HFFc6 (cell line): ENCODE results near the gene SETD2. TPM values are rescaled to one million over a fixed set of nuclear protein-coding genes. Genes with fewer than 3 reads are reported as not detected.
"Not testable (repeated sequence)": the region's sequence is repeated elsewhere in the genome, so short reads cannot be mapped to it uniquely, and the experiment has no call there.

ENCODE experiments used
- DNase-seq: peaks from one replicate; pipeline ENCODE4 v3.0.0-alpha.2; 2018
- H3K27ac Mint-ChIP-seq: 2 replicates; pipeline ENCODE4 v1.8.0; 2020; ENCODE audit warnings: mild to moderate bottlenecking, mixed read lengths
- H3K27me3 Mint-ChIP-seq: 2 replicates; pipeline ENCODE4 v1.8.0; 2021; ENCODE audit warnings: mild to moderate bottlenecking, moderate library complexity, mixed read lengths; ENCODE audit not compliant: insufficient read depth
- H3K36me3 Mint-ChIP-seq: 2 replicates; pipeline ENCODE4 v1.8.0; 2021; ENCODE audit warnings: low read depth, mixed read lengths
- H3K4me1 Mint-ChIP-seq: 2 replicates; pipeline ENCODE4 v1.8.0; 2020; ENCODE audit warnings: low read depth, mixed read lengths
- H3K4me3 Mint-ChIP-seq: 2 replicates; pipeline ENCODE4 v1.8.0; 2020; ENCODE audit warnings: mild to moderate bottlenecking, moderate library complexity, mixed read lengths
- H3K9me3 Mint-ChIP-seq: 2 replicates; pipeline ENCODE4 v1.8.0; 2020; ENCODE audit warnings: mild to moderate bottlenecking, mixed read lengths
- long read RNA-seq: library from polyadenylated mRNA; unstranded; transcript quantifications from one replicate; pipeline ENCODE4 v2.0.0, GENCODE V29; 2019
- total RNA-seq, 6 experiments: library from RNA; stranded (reverse); fragmentation: NEBNext Ultra II Directional; extraction: Animal tissue kit (Norgen Biotek cat#: 25700); gene quantifications; 2 replicates in 1 of 6; 3 replicates in 5 of 6; pipeline ENCODE4 v1.2.3, GENCODE V29; 2021
- TF ChIP-seq, protein P1 (sequence below): fragments of 200-600 bp; sonication (generic); IDR thresholded peaks from 2 replicates; pipeline ENCODE4 v1.5.0; 2021; ENCODE audit warnings: antibody characterized with exemption, mild to moderate bottlenecking

The SETD2 gene, protein sequence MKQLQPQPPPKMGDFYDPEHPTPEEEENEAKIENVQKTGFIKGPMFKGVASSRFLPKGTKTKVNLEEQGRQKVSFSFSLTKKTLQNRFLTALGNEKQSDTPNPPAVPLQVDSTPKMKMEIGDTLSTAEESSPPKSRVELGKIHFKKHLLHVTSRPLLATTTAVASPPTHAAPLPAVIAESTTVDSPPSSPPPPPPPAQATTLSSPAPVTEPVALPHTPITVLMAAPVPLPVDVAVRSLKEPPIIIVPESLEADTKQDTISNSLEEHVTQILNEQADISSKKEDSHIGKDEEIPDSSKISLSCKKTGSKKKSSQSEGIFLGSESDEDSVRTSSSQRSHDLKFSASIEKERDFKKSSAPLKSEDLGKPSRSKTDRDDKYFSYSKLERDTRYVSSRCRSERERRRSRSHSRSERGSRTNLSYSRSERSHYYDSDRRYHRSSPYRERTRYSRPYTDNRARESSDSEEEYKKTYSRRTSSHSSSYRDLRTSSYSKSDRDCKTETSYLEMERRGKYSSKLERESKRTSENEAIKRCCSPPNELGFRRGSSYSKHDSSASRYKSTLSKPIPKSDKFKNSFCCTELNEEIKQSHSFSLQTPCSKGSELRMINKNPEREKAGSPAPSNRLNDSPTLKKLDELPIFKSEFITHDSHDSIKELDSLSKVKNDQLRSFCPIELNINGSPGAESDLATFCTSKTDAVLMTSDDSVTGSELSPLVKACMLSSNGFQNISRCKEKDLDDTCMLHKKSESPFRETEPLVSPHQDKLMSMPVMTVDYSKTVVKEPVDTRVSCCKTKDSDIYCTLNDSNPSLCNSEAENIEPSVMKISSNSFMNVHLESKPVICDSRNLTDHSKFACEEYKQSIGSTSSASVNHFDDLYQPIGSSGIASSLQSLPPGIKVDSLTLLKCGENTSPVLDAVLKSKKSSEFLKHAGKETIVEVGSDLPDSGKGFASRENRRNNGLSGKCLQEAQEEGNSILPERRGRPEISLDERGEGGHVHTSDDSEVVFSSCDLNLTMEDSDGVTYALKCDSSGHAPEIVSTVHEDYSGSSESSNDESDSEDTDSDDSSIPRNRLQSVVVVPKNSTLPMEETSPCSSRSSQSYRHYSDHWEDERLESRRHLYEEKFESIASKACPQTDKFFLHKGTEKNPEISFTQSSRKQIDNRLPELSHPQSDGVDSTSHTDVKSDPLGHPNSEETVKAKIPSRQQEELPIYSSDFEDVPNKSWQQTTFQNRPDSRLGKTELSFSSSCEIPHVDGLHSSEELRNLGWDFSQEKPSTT (N-terminal part only)
- 10 to 100 TPM; 26.7 to 33.7 (median 30.8) TPM for total RNA-seq
- long read RNA-seq, partial matches to known transcripts = 22 of 23 reads
- long read RNA-seq, other reads (novel, unspliced or antisense) = 1 of 23 reads

DNA sequence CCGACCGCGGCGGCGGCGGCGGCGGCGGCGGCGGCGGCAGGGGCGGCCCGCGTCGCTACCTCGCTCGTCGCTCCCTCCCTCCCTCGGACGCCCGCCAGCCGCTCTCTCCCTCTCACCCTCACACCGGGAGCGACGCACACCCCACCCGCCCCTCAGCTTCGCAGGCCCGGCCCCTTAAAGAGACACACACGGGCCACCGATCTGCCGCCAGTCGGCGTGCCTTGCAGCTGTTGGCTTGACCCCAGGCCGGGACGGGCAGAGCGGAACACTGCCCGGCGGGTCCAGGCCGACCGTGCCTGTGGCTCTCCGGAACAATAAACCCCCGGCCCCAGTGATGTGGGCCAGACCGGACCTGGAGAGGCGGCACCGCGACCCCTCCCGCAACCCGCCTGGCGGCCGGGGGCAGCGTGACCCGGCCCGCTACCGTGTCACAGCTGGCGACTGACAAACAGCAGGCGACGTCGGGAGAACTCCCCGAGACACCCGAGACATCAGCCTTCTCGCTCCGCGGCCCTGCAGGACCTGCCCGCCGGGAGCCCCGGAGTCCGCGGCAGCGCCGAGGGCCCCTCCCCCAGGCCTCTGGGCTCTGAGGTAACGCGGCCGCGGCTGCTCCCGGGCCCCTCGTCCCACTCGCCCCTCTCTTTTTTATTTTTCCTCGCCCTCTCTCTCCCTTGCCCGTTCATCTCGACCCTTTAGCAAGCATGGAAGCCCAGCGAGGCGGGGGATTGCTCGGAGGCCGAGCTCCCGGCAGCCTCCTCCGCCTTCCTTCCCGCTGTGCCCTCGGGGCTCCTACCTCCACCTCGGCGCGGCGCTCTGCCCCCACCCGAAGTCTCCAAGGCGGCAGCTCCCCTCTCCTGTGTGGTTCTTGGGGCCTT is at the start of gene SETD2:
Gene SETD2 (minus strand): TSS at position 107 of the 875 bp plus-strand sequence. CDS start 189 bp downstream, outside the sequence.
- peaks cover 19% of the 10 kb centered on the region; the same call in 1 of the 2 replicates for H3K36me3 Mint-ChIP-seq
- no peaks in the 10 kb centered on the region for H3K9me3 Mint-ChIP-seq
- peak; percentile 89 for DNase-seq
- peaks cover 4% of the 10 kb centered on the region; the same call in 1 of the 2 replicates for H3K27me3 Mint-ChIP-seq
- TF ChIP-seq, protein P1, sequence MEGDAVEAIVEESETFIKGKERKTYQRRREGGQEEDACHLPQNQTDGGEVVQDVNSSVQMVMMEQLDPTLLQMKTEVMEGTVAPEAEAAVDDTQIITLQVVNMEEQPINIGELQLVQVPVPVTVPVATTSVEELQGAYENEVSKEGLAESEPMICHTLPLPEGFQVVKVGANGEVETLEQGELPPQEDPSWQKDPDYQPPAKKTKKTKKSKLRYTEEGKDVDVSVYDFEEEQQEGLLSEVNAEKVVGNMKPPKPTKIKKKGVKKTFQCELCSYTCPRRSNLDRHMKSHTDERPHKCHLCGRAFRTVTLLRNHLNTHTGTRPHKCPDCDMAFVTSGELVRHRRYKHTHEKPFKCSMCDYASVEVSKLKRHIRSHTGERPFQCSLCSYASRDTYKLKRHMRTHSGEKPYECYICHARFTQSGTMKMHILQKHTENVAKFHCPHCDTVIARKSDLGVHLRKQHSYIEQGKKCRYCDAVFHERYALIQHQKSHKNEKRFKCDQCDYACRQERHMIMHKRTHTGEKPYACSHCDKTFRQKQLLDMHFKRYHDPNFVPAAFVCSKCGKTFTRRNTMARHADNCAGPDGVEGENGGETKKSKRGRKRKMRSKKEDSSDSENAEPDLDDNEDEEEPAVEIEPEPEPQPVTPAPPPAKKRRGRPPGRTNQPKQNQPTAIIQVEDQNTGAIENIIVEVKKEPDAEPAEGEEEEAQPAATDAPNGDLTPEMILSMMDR = peak; percentile 67
- peaks cover 44% of the 10 kb centered on the region for H3K4me1 Mint-ChIP-seq
- peak within 1 kb of the TSS; percentile 99 for H3K4me3 Mint-ChIP-seq
- peak within 1 kb of the TSS; percentile 97 for H3K27ac Mint-ChIP-seq

DNA sequence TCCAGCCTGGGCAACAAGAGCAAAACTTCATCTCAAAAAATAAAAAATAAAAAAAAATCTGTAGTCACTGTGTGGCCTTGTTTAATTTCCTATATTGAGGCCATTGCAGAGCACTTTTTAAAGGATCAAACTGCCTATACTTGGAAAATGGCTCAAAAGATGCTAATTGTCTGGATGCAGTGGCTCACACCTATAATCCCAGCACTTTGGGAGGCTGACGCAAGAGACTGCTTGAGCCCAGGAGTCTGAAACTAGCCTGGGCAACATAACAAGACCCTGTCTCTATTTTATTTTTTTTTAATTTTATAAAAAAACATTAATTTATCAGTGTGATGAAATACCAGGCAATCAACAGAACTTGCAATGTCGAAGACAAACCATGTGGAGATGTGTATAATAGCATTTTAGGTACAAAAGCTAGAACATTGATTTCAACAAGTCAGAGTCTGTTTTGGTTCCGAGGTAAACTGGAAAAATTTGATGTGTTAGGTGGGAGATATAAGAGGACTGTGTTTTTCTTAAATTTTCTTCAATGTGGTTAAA is 47.0 kb upstream of the SETD2 start:
- TF ChIP-seq, protein P1 = no peak
- Mint-ChIP-seq H3K4me3 (no peak overlapping the region), H3K36me3 (no peaks in the 10 kb centered on the region), H3K27me3 (no peaks in the 10 kb centered on the region), H3K27ac (no peak overlapping the region), H3K4me1 (no peaks in the 10 kb centered on the region), H3K9me3 (no peaks in the 10 kb centered on the region)
- no peak for DNase-seq

DNA sequence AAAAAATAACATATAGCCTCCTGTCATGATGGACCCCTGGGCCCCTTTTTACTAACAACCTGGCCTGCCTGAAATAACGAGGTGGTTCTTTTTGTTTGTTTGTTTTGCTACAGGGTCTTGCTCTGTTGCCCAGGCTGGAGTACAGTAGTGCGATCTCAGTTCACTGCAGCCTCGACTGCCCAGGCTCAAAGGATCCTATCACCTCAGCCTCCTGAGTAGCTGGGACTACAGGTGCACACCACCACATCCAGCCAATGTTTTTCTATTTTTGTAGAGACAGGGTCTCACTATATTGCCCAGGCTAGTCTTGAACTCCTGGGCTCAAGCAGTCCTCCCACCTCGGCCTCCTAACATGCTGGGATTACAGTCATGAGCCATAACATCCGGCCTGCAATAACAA is 42.1 kb upstream of the SETD2 start:
- not testable (repeated sequence) for H3K36me3 Mint-ChIP-seq, H3K27ac Mint-ChIP-seq, H3K4me1 Mint-ChIP-seq, H3K9me3 Mint-ChIP-seq, H3K4me3 Mint-ChIP-seq, H3K27me3 Mint-ChIP-seq, DNase-seq

DNA sequence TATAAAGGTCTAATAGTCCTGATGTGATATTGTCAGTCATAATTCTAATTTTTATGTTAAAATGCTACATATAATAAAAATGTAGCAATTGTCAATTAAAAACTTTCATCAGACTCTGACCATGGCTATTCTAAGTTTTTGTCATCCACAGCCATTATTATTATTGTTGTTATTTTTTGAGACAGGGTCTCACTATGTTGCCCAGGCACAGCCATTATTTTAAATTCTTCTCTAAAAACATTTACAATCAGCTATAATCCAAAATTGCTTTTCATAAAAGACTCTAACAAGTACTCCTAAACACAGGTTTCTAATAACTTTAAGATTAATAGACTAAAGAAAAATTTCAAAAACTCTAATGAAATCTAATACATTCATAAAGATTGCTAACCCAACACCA is 41.0 kb upstream of the SETD2 start:
- no peaks in the 10 kb centered on the region for H3K27me3 Mint-ChIP-seq

More for the DNA sequence above, 41.0 kb upstream of the SETD2 start:
- Mint-ChIP-seq H3K36me3 (no peaks in the 10 kb centered on the region), H3K9me3 (no peaks in the 10 kb centered on the region), H3K27ac (no peak overlapping the region), H3K4me1 (no peaks in the 10 kb centered on the region), H3K4me3 (no peak overlapping the region)
- no peak for DNase-seq
- TF ChIP-seq, protein P1 = no peak
